GM19467 (cell line): ENCODE measurements around the gene POLE2.
"Not testable (repeated sequence)": the region's sequence is repeated elsewhere in the genome, so short reads cannot be mapped to it uniquely, and the experiment has no call there.

Source experiments
- ATAC-seq: cut with Tn5 transposase; IDR thresholded peaks from one replicate; pipeline ENCODE4 v1.9.1; 2021; ENCODE audit warnings: mild to moderate bottlenecking, moderate library complexity; ENCODE audit not compliant: unreplicated experiment

Gene POLE2

DNA sequence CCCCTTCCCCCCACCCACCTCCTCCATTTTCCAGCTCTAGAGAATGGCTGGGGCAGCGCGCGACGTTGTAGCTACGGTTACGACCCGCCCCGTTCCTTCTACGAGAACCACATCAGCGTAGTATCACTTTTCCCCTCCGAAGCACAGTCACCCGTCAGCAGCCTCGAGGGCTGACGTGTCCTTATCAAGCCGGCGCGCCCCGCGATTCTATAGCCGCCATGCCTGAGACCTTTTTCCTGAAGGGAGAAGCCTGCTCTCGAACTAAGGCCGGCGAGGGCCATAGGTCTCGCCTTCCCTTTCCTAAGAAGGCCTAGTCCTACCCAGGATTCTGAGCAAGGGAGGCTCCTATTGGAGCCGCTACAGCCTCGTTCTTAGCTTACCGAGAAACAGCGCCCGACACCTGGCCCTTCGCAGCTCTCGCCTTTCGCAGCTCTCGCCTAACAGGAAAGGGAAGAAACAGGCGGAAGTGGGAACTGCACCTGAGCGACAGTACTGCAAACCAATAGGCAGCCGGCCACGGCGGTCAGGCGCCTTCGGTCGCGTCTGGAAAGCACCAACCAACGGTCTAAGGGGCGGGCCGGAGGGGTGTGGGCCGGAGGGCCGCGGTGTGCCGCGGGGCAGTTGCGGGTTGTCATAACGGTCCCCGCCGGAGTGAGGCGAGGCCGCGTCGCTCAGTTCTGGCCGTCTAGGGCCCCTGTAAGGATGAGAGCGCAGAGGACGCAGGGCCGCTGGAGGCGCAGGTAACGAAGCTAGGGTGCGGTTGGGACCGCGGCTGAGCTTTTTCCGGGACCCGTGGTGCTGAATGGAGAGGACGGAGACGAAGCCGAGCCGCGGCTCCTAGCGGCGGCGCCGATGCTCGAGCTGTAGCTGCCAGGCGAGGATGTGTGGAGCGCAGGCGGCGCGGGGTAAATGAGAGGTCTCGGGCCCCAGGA is 67.6 kb downstream of the POLE2 start, which contains the start of the genes MGAT2 and RPL36AL:
Gene MGAT2, plus strand, starts transcription at position 618 of the 932 bp plus-strand sequence. CDS start 470 bp downstream, outside the sequence.
Gene RPL36AL, minus strand, starts transcription at position 445 of the 932 bp plus-strand sequence. CDS start 1,522 bp downstream, outside the sequence.
- peak; percentile 95 for ATAC-seq

DNA sequence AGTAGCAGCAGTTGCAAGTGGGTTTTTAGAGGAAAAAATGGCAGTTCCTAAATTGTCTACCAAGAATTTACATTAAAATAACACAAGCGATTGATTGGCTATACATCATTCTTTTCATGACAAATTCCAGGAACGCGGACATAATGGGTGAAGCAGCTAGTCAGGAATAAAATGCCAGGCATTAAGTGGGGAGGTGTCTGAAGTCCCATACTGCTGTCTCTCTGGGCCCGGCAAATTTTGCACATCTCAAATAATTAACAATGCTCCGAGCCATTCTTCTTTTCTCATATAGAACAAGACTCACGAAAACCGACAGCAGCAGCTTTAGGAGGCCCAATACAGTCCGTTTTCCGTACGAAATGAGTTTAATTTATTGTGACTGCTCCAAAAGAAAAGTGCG is 68.3 kb downstream of the POLE2 start:
- ATAC-seq: no peak

DNA sequence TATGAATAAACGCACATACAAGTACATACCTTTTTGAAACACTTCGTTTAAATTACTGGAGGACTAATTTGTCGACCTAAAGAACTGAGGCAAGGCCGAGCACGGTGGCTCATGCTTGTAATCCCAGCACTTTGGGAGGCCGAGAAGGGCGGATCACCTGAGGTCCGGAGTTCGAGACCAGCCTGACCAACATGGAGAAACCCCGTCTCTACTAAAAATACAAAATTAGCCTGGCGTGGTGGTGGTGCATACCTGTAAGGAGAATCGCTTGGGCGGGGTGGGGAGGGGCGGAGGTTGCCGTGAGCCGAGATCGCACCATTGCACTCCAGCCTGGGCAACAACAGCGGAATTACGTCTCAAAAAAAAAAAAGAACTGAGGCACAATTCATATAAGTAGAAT is 68.7 kb downstream of the POLE2 start:
- ATAC-seq: not testable (repeated sequence)

DNA sequence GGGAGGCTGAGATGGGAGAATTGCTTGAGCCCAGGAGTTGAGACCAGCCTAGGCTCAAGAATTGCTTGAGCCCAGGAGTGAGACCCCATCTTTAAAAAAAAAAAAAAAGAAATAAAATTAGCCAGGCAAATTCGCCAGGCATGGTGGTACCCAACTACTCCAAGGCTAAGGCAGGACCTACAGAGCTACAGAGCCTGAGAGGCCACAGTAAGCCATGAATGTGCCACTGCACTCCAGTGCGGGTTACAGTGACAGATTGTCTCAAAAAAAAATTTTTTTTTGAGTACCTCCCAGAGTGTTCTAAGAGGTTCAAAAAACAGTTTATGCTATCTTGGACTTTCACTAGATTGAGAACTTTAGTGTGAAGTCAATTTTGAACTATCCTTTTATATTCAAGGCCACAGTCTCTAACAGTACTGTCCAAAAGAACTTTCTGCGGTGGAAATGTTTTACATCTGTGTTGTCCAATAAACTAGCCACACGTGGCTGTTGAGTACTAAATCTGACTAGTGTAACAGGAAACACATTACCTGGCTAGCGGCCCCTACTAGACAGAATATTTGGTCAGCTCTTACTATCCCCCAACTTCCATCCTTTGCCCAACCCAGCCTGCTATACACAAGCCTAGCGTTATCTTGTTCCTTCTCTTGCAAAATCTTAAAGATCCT is 70.0 kb downstream of the POLE2 start:
- ATAC-seq: no peak

DNA sequence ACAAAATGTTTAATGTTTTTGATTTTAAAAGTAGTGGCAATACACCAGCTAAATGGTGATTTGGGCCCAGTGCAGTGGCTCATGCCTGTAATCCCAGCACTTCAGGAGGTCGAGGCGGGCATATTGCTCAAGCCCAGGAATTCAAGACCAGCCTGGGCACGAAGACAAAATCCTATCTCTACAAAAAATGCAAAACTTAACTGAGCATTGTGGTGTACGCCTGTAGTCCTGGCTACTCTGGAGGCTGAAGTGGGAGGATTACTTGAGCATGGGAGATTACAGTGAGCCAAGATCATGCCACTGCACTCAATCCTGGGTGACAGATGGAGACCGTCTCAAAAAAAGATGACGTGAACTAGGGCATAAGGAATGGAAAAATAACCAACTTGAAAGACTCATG is 72.2 kb downstream of the POLE2 start:
- no peak for ATAC-seq

DNA sequence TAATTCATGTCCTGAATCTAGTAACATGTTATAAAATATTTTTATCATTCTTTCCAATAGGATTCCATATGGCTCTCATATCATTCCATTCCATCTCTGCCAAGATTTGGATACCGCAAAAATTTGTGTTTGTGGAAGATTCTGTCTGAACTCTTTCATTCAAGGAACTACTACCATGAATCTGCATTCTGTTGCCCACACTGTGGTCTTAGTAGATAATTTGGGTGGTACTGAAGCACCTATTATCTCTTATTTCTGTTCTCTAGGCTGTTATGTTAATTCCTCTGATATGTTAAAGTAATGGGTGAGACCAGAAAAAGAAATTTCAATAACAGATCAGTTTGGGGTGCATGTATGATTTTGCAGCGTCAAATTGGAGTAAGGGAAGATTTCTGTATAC is 73.8 kb downstream of the POLE2 start:
- no peak for ATAC-seq

DNA sequence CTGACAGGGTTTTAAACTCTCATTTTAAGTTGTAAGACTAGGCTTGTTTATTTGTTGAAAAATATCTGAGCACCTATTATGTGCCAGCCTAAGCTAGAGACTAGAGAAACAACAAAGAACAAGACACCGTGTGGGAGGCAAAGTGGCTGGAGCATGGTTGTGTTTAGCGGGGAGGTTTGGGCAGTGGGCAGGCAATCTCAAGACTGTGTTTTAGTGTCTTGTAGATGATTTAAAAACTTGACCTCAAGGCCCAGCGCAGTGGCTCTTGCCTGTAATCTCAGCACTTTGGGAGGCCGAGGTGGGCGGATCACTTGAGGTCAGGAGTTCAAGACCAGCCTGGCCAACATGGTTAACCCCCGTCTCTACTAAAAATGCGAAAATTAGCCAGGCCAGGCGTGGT is 75.3 kb downstream of the POLE2 start:
- no peak for ATAC-seq

DNA sequence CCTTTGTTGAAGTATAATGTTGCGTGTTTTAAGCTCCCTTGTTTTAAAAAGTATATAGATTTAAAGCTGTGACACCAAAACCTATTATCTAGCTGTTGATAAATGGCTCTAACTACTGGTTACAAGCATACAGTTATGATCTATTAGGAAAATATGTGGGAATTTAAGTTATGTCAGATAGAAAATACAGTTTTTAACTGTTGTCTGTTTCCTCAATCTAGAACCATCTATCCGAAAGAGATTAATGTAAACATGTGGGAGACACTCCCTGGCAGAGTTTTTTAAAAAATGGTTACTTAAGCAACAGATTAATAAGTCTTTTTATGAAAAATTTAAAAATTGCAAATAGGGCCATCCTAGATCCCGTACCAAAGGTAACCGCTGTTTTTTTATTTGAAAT is 75.8 kb downstream of the POLE2 start:
- no peak for ATAC-seq

DNA sequence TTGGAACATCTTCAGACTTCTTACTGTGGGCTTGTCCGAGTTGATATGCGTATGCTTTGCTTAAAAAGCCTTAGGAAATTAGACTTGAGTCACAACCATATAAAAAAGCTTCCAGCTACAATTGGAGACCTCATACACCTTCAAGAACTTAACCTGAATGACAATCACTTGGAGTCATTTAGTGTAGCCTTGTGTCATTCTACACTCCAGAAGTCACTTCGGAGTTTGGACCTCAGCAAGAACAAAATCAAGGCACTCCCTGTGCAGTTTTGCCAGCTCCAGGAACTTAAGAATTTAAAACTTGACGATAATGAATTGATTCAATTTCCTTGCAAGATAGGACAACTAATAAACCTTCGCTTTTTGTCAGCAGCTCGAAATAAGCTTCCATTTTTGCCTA is 80.4 kb downstream of the POLE2 start:
- ATAC-seq: no peak

DNA sequence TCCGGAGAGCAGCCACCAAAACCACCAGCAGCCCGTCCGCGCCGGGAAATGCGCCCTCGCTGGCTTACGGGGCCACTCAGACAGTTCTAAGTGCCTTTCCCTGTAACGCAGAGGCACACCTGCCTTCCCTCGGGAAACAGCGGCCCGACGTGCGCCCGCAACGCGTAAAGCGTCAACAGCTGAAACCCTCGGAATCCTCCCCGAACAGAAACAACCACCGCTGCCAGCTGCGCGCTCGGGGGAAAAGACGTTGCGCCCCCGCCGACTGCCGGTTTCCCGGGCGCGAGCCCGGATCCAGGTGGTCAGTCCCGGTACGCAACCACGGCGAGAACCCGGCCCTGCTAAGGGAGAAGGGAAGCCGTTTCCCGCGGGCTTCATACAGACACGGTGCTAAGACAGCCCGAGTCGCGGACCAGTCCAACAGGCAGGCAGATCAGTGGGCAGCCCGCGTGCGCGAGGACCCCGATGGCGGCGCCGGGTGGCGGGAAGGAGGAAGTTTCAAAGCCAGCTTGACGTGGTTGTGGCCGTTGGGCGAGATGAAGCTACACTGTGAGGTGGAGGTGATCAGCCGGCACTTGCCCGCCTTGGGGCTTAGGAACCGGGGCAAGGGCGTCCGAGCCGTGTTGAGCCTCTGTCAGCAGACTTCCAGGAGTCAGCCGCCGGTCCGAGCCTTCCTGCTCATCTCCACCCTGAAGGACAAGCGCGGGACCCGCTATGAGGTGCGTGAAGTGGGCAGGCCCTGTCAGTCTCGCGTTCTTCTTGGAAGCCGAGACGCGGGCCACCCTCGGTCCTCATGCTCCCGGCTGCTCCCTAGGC is 89.3 kb downstream of the POLE2 start, which contains the start of gene LRR1:
Gene LRR1, plus strand, starts transcription at position 456 of the 816 bp plus-strand sequence. Its CDS starts 81 bp downstream, at position 537.
- peak; percentile 47 for ATAC-seq

DNA sequence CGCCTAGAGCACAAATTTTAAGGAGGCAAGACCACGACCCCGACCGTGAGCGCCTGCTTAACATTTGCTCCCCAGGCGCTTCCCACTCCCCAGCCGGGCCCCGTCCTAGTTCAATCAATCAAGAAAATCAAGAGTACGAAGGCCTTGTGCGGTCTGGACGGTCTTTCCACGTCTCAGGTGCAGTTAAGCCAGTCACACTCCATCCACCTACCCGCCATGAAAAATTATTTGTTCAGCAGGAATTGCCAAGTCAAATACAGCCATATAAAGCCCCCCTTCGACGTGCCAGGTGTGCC is 89.9 kb downstream of the POLE2 start:
- no peak for ATAC-seq

DNA sequence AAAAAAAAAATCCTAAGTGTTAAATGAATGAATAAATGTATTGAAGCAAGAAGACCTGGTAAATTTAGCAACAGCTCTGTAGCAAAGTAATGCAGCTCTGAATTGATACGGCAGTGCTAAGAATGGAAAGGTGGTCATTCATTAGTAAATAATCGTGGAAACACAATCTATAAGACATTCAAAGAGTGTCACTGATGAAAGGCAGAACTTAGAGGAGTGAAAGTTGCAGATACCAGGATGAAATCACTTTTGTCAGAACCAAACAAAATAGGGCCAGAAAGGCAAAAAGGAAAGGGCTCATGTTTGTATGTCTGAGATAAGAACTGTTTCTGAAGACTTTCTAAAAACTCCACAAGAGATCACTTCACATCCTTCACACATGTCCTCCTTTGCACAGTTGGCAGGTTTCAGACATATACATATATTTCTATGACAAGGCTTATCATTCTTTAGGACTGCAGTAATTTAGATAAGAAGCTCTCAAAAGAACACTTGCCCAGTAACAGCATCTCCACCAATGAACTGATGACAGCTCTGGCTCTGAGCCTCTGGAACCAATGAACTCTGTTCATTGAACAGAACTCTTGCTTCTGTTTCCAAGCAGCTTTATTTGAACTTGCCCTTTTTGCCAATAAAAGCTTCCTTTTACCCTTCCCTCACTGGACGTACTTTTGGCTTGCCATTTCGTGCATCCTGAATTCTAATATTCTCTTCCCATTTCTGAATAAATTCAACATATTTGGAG is 93.5 kb downstream of the POLE2 start:
- ATAC-seq: no peak
